Lower leg skin (tissue), 3 donors: ENCODE data around the gene NDUFA3.

Source experiments
- CTCF ChIP-seq, 3 donors: fragments of 450-650 bp; IDR thresholded peaks; one replicate each; pipeline ENCODE4 v1.5.1; 2016; ENCODE audit warnings: antibody characterized with exemption in 3 of 3, mild to moderate bottlenecking in 3 of 3, moderate library complexity in 2 of 3
- POLR2A ChIP-seq, 2 donors: fragments of 450-650 bp; IDR thresholded peaks; one replicate each; pipeline ENCODE4 v1.6.1; 2016 to 2017; ENCODE audit warnings: antibody characterized with exemption in 2 of 2, mild to moderate bottlenecking in 1 of 2, moderate library complexity in 1 of 2

- TF ChIP-seq CTCF (IDR thresholded peaks at IDR 0.05) (no peak), POLR2A (IDR thresholded peaks at IDR 0.05) (no peak)
Observed at GRCh38 chr19:54148158-54148557, 45.5 kb downstream of the NDUFA3 start.
